HCT116 (cell line): ENCODE data around the gene RTN4. TPM values are rescaled to one million over a fixed set of nuclear protein-coding genes. Genes with fewer than 3 reads are reported as not detected.

Experiments
- ATAC-seq: fragments of 200-7000 bp; cut with Tn5 transposase; 2 replicates; pipeline ENCODE4 v1.9.1; 2020; ENCODE audit warnings: mild to moderate bottlenecking, moderate library complexity
- BruUV-seq: library from RNA; stranded (reverse); fragments of 400-500 nt; replicated peaks from 2 replicates; lab custom pipeline; 2021; lab: Mats Ljungman, UMichigan
- CTCF ChIA-PET: fragments of 300-600 bp; sonication (Branson Sonifier 250); formaldehyde crosslinking; loops from one replicate; lab custom pipeline; 2021; ENCODE audit warnings: antibody characterized with exemption; lab: Charles Lee
- POLR2A ChIA-PET: fragments of 300-600, 350-600 bp; sonication (Branson Sonifier 250); formaldehyde crosslinking; loops from one replicate; lab custom pipeline; 2021; ENCODE audit warnings: antibody characterized with exemption; lab: Charles Lee
- RAD21 ChIA-PET, 2 experiments: fragments of 300-600 bp; sonication (Branson Sonifier 250); formaldehyde crosslinking; loops; one replicate each; lab custom pipeline; 2023; ENCODE audit warnings: low total read pairs in 2 of 2; ENCODE audit not compliant: uncharacterized antibody in 2 of 2, unreplicated experiment in 2 of 2, low non-redundant PET in 1 of 2; lab: Charles Lee
- DNase-seq: peaks from one replicate; pipeline ENCODE4 v3.0.0-alpha.2; 2010; ENCODE audit warnings: low read depth, low spot score
- H2AFZ ChIP-seq: fragments of 200-600 bp; shearing (Covaris generic), sonication (generic); 2 replicates; pipeline ENCODE4 v1.6.1; 2017; ENCODE audit warnings: low read depth, mixed run types, mixed read lengths, antibody characterized with exemption, low read length; ENCODE audit not compliant: poor library complexity, severe bottlenecking
- H3K27ac ChIP-seq: 2 replicates; pipeline ENCODE4 v1.5.1; 2012; ENCODE audit warnings: low read depth, low read length
- H3K27me3 ChIP-seq: fragments of 200-600 bp; sonication (generic); 2 replicates; pipeline ENCODE4 v1.6.1; 2016; ENCODE audit warnings: mixed run types, low read length, mixed read lengths; ENCODE audit not compliant: insufficient read depth
- H3K36me3 ChIP-seq, 2 experiments: fragments of 200-500 bp in 1 of 2; fragments of 200-600 bp in 1 of 2; sonication (Bioruptor generic) in 1 of 2; sonication (generic) in 1 of 2; 2 replicates each; pipeline versions ENCODE4 v1.5.1 to v1.6.1; 2014 to 2016; ENCODE audit warnings: low read length in 2 of 2, inconsistent platforms in 1 of 2, mixed read lengths in 1 of 2, mixed run types in 1 of 2; ENCODE audit not compliant: insufficient read depth in 2 of 2, control insufficient read depth in 1 of 2
- H3K4me1 ChIP-seq, 2 experiments: fragments of 200-600 bp in 1 of 2; sonication (generic) in 1 of 2; 2 replicates each; pipeline versions ENCODE4 v1.5.1 to v1.6.1; 2012 to 2017; ENCODE audit warnings: low read length in 2 of 2, inconsistent platforms in 1 of 2, mild to moderate bottlenecking in 1 of 2, mixed read lengths in 1 of 2, mixed run types in 1 of 2, moderate library complexity in 1 of 2; ENCODE audit not compliant: insufficient read depth in 2 of 2, control insufficient read depth in 1 of 2
- H3K4me2 ChIP-seq: fragments of 200-600 bp; sonication (generic); 2 replicates; pipeline ENCODE4 v1.6.1; 2017; ENCODE audit warnings: mixed run types, low read length, mixed read lengths
- H3K4me3 ChIP-seq, 2 experiments: fragments of 200-600 bp in 1 of 2; sonication (generic) in 1 of 2; replicated peaks in 1 of 2; 2 replicates each; pipeline ENCODE4 v1.5.1; 2011 to 2016; ENCODE audit warnings: low read length in 2 of 2, control low read depth in 1 of 2, low read depth in 1 of 2, mild to moderate bottlenecking in 1 of 2, mixed read lengths in 1 of 2, mixed run types in 1 of 2
- H3K79me2 ChIP-seq: fragments of 200-600 bp; sonication (generic); 2 replicates; pipeline ENCODE4 v1.6.1; 2017; ENCODE audit warnings: mild to moderate bottlenecking, mixed run types, low read length, moderate library complexity, mixed read lengths; ENCODE audit not compliant: insufficient read depth
- H3K9ac ChIP-seq: fragments of 200-600 bp; sonication (generic); 2 replicates; pipeline ENCODE4 v1.6.1; 2016; ENCODE audit warnings: low read length, mixed read lengths
- H3K9me2 ChIP-seq: fragments of 200-600 bp; sonication (generic), shearing (Covaris generic); 2 replicates; pipeline ENCODE4 v1.6.1; 2017; ENCODE audit warnings: mixed run types, mild to moderate bottlenecking, moderate library complexity; ENCODE audit not compliant: insufficient read depth
- H3K9me3 ChIP-seq, 2 experiments: fragments of 200-500 bp in 1 of 2; fragments of 200-600 bp in 1 of 2; sonication (Bioruptor generic) in 1 of 2; sonication (generic) in 1 of 2; 2 replicates each; pipeline ENCODE4 v1.6.1; 2014 to 2017; ENCODE audit warnings: low read length in 2 of 2, mixed read lengths in 2 of 2, inconsistent platforms in 1 of 2, low read depth in 1 of 2, mild to moderate bottlenecking in 1 of 2, mixed run types in 1 of 2, moderate library complexity in 1 of 2; ENCODE audit not compliant: control insufficient read depth in 1 of 2, insufficient read depth in 1 of 2
- H4K20me1 ChIP-seq: fragments of 200-600 bp; sonication (generic), shearing (Covaris generic); 2 replicates; pipeline ENCODE4 v1.6.1; 2017; ENCODE audit warnings: mixed run types, mild to moderate bottlenecking, moderate library complexity; ENCODE audit not compliant: insufficient read depth
- CBX3 ChIP-seq: IDR thresholded peaks from 2 replicates; pipeline ENCODE4 v1.6.1; 2012; ENCODE audit warnings: low read depth
- EGR1 ChIP-seq: IDR thresholded peaks from 2 replicates; pipeline ENCODE4 v1.6.1; 2012; ENCODE audit warnings: low read depth
- ELF1 ChIP-seq: IDR thresholded peaks from 2 replicates; pipeline ENCODE4 v1.6.1; 2012; ENCODE audit warnings: low read depth, borderline replicate concordance
- FOSL1 ChIP-seq: IDR thresholded peaks from 2 replicates; pipeline ENCODE4 v1.6.1; 2012; ENCODE audit warnings: low read depth
- JUND ChIP-seq: IDR thresholded peaks from 2 replicates; pipeline ENCODE4 v1.6.1; 2012
- POLR2AphosphoS5 ChIP-seq: IDR thresholded peaks from 2 replicates; pipeline ENCODE4 v1.6.1; 2011; ENCODE audit warnings: mild to moderate bottlenecking, low read depth, low read length, moderate library complexity
- RAD21 ChIP-seq: IDR thresholded peaks from 2 replicates; pipeline ENCODE4 v1.6.1; 2012; ENCODE audit warnings: low read depth, mild to moderate bottlenecking
- SIN3A ChIP-seq: IDR thresholded peaks from 2 replicates; pipeline ENCODE4 v1.6.1; 2012; ENCODE audit warnings: low read depth
- SP1 ChIP-seq: IDR thresholded peaks from 2 replicates; pipeline ENCODE4 v1.6.1; 2012; ENCODE audit warnings: low read depth
- YY1 ChIP-seq: IDR thresholded peaks from 2 replicates; pipeline ENCODE4 v1.6.1; 2011; ENCODE audit warnings: low read length, low read depth, moderate library complexity, mild to moderate bottlenecking; ENCODE audit not compliant: insufficient replicate concordance; ENCODE audit errors: extremely low read depth
- ZFX ChIP-seq: fragments of 450-650 bp; IDR thresholded peaks from 2 replicates; pipeline ENCODE4 v1.6.1; 2017
- ZNF274 ChIP-seq: fragments of 200-500 bp; sonication (Bioruptor generic); IDR thresholded peaks from 2 replicates; pipeline ENCODE4 v1.6.1; 2014; ENCODE audit warnings: mild to moderate bottlenecking, low read depth, low read length, inconsistent platforms
- intact Hi-C: fragments of 100-400 bp; cut with micrococcal nuclease; formaldehyde crosslinking; loops from 2 replicates; pipeline ENCODE4 v1.10.0; 2022
- total RNA-seq: library from RNA; stranded (reverse); gene quantifications from one replicate; pipeline ENCODE4 v1.2.1, GENCODE V29; 2021; ENCODE audit not compliant: unreplicated experiment
- TF ChIP-seq, protein P1 (sequence below): IDR thresholded peaks from 2 replicates; pipeline ENCODE4 v1.6.1; 2011; ENCODE audit warnings: mild to moderate bottlenecking, low read length, moderate library complexity; ENCODE audit not compliant: insufficient replicate concordance; ENCODE audit errors: extremely low read depth
- TF ChIP-seq, protein P2 (sequence below): IDR thresholded peaks from 2 replicates; pipeline ENCODE4 v1.6.1; 2012; ENCODE audit warnings: low read depth
- TF ChIP-seq, protein P3 (sequence below): IDR thresholded peaks from 2 replicates; pipeline ENCODE4 v1.6.1; 2012

RTN4 gene
- total RNA-seq, 1 experiment from 2014 or later = 221 TPM

DNA sequence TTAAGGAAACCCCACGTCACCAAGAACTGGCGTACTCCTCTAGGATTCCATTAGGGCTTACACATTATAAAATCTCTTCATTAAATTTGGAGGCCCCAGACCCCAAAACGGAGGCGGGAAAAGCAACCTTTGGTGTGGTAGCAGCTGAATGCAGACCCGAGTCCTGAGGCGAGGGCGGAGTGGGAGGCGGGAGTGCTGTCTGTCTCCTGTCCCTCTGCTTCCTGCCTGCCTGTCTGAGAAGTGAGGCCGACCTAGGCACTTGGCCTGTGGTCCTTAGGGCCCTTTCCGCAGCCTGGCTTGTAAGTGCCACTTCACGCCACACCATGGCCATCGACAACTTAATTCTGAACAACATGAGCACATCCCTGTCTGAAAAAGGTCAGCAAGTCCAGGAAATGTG is 102.1 kb downstream of the RTN4 start:
- Histone ChIP-seq H2AFZ (no peak overlapping the region), H3K27ac (no peak overlapping the region), H3K9me2 (no peaks in the 10 kb centered on the region), H3K79me2 (no peaks in the 10 kb centered on the region), H3K9me3 (no peaks in the 10 kb centered on the region), H4K20me1 (no peaks in the 10 kb centered on the region), H3K4me2 (no peak overlapping the region), H3K9ac (no peak overlapping the region), H3K4me1 (peaks cover 0 to 19% of the 10 kb centered on the region in 2 experiments; a peak in 2 of 4 replicates), H3K4me3 (no peak overlapping the region), H3K27me3 (no peaks in the 10 kb centered on the region), H3K36me3 (no peaks in the 10 kb centered on the region)
- DNase-seq = no peak
- ATAC-seq = no peak
- no TSS peak for BruUV-seq
- TF ChIP-seq RAD21 = no peak
- TF ChIP-seq, protein P1, sequence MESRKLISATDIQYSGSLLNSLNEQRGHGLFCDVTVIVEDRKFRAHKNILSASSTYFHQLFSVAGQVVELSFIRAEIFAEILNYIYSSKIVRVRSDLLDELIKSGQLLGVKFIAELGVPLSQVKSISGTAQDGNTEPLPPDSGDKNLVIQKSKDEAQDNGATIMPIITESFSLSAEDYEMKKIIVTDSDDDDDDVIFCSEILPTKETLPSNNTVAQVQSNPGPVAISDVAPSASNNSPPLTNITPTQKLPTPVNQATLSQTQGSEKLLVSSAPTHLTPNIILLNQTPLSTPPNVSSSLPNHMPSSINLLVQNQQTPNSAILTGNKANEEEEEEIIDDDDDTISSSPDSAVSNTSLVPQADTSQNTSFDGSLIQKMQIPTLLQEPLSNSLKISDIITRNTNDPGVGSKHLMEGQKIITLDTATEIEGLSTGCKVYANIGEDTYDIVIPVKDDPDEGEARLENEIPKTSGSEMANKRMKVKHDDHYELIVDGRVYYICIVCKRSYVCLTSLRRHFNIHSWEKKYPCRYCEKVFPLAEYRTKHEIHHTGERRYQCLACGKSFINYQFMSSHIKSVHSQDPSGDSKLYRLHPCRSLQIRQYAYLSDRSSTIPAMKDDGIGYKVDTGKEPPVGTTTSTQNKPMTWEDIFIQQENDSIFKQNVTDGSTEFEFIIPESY = no peak
- no peak for TF ChIP-seq CBX3
- TF ChIP-seq, protein P2, sequence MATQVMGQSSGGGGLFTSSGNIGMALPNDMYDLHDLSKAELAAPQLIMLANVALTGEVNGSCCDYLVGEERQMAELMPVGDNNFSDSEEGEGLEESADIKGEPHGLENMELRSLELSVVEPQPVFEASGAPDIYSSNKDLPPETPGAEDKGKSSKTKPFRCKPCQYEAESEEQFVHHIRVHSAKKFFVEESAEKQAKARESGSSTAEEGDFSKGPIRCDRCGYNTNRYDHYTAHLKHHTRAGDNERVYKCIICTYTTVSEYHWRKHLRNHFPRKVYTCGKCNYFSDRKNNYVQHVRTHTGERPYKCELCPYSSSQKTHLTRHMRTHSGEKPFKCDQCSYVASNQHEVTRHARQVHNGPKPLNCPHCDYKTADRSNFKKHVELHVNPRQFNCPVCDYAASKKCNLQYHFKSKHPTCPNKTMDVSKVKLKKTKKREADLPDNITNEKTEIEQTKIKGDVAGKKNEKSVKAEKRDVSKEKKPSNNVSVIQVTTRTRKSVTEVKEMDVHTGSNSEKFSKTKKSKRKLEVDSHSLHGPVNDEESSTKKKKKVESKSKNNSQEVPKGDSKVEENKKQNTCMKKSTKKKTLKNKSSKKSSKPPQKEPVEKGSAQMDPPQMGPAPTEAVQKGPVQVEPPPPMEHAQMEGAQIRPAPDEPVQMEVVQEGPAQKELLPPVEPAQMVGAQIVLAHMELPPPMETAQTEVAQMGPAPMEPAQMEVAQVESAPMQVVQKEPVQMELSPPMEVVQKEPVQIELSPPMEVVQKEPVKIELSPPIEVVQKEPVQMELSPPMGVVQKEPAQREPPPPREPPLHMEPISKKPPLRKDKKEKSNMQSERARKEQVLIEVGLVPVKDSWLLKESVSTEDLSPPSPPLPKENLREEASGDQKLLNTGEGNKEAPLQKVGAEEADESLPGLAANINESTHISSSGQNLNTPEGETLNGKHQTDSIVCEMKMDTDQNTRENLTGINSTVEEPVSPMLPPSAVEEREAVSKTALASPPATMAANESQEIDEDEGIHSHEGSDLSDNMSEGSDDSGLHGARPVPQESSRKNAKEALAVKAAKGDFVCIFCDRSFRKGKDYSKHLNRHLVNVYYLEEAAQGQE = no peak
- TF ChIP-seq JUND = no peak
- no peak for TF ChIP-seq SP1
- TF ChIP-seq POLR2AphosphoS5 = no peak
- no peak for TF ChIP-seq ELF1
- no peak for TF ChIP-seq SIN3A
- TF ChIP-seq FOSL1 = no peak
- TF ChIP-seq, protein P3, sequence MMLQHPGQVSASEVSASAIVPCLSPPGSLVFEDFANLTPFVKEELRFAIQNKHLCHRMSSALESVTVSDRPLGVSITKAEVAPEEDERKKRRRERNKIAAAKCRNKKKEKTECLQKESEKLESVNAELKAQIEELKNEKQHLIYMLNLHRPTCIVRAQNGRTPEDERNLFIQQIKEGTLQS = no peak
- no peak for TF ChIP-seq ZNF274
- TF ChIP-seq ZFX = no peak
- no peak for TF ChIP-seq EGR1
- no peak for TF ChIP-seq YY1
- ChIA-PET RAD21 (no interaction called here), POLR2A (no interaction called here), CTCF (no interaction called here)
- intact Hi-C loops = no loop called here
